GM23338 (cell line): ENCODE measurements around the gene TCF7L1. TPM values are rescaled to one million over a fixed set of nuclear protein-coding genes. Genes with fewer than 3 reads are reported as not detected.

ENCODE experiments used
- ATAC-seq: fragments of 200-7000 bp; cut with Tn5 transposase; 3 replicates; pipeline ENCODE4 v1.9.1; 2020
- DNase-seq: peaks from one replicate; pipeline ENCODE4 v3.0.0-alpha.2; 2015; ENCODE audit warnings: low spot score
- H2AFZ ChIP-seq: fragments of 200-600 bp; sonication (generic); 2 replicates; pipeline ENCODE4 v1.8.0; 2016; ENCODE audit warnings: antibody characterized with exemption, mild to moderate bottlenecking, moderate library complexity
- H3F3A ChIP-seq: fragments of 200-600 bp; sonication (generic); replicated peaks from 2 replicates; pipeline ENCODE4 v1.8.0; 2017; ENCODE audit warnings: antibody characterized with exemption, mixed run types, low read depth
- H3K27ac ChIP-seq: fragments of 200-600 bp; sonication (generic); 2 replicates; pipeline ENCODE4 v1.6.1; 2016; ENCODE audit warnings: low read depth
- H3K27me3 ChIP-seq: fragments of 200-600 bp; sonication (generic); 2 replicates; pipeline ENCODE4 v1.8.0; 2016; ENCODE audit warnings: mild to moderate bottlenecking, mixed run types, moderate library complexity; ENCODE audit not compliant: insufficient read depth
- H3K36me3 ChIP-seq: fragments of 200-600 bp; sonication (generic); 2 replicates; pipeline ENCODE4 v1.8.0; 2016; ENCODE audit warnings: mild to moderate bottlenecking; ENCODE audit not compliant: insufficient read depth
- H3K4me1 ChIP-seq: fragments of 200-600 bp; sonication (generic); 2 replicates; pipeline ENCODE4 v1.8.0; 2016; ENCODE audit warnings: mild to moderate bottlenecking, moderate library complexity; ENCODE audit not compliant: insufficient read depth
- H3K4me2 ChIP-seq: fragments of 200-600 bp; sonication (generic); 2 replicates; pipeline ENCODE4 v1.7.1; 2017; ENCODE audit warnings: mixed run types
- H3K4me3 ChIP-seq: fragments of 200-600 bp; sonication (generic); 2 replicates; pipeline ENCODE4 v1.6.1; 2016; ENCODE audit warnings: mixed run types
- H3K79me2 ChIP-seq: fragments of 200-600 bp; sonication (generic); replicated peaks from 2 replicates; pipeline ENCODE4 v1.8.0; 2017; ENCODE audit warnings: mild to moderate bottlenecking; ENCODE audit not compliant: insufficient read depth
- H3K9me2 ChIP-seq: fragments of 200-600 bp; sonication (generic); 2 replicates; pipeline ENCODE4 v1.8.0; 2017; ENCODE audit not compliant: insufficient read depth
- H4K20me1 ChIP-seq: fragments of 200-600 bp; sonication (generic); replicated peaks from 2 replicates; pipeline ENCODE4 v1.8.0; 2017; ENCODE audit warnings: mild to moderate bottlenecking; ENCODE audit not compliant: insufficient read depth
- H3K27ac Mint-ChIP-seq: 2 replicates; pipeline ENCODE4 v1.8.0; 2020; ENCODE audit warnings: inconsistent platforms, mild to moderate bottlenecking, moderate library complexity, mixed read lengths
- H3K27me3 Mint-ChIP-seq: 3 replicates; pipeline ENCODE4 v1.8.0; 2022; ENCODE audit warnings: low read depth, mild to moderate bottlenecking, moderate library complexity, mixed read lengths, inconsistent platforms; ENCODE audit not compliant: insufficient read depth, poor library complexity
- H3K36me3 Mint-ChIP-seq: 3 replicates; pipeline ENCODE4 v1.8.0; 2021; ENCODE audit warnings: low read depth, mild to moderate bottlenecking, inconsistent platforms, moderate library complexity, mixed read lengths
- H3K4me1 Mint-ChIP-seq: 3 replicates; pipeline ENCODE4 v1.8.0; 2020; ENCODE audit warnings: mild to moderate bottlenecking, inconsistent platforms, mixed read lengths
- H3K4me3 Mint-ChIP-seq: 3 replicates; pipeline ENCODE4 v1.8.0; 2021; ENCODE audit warnings: moderate library complexity, mild to moderate bottlenecking, inconsistent platforms, mixed read lengths
- H3K9me3 Mint-ChIP-seq: 3 replicates; pipeline ENCODE4 v1.8.0; 2020; ENCODE audit warnings: moderate library complexity, mild to moderate bottlenecking, inconsistent platforms, mixed read lengths
- ETS1 ChIP-seq: IDR thresholded peaks from 2 replicates; pipeline ENCODE4 v1.6.1; 2016; ENCODE audit warnings: antibody characterized with exemption
- ZNF331 ChIP-seq: fragments of 250-450 bp; sonication (Bioruptor Pico); IDR thresholded peaks from 2 replicates; pipeline ENCODE4 v1.5.0; 2020; ENCODE audit warnings: low read depth, mild to moderate bottlenecking, moderate library complexity
- ZNF462 ChIP-seq: fragments of 250-450 bp; sonication (Bioruptor Pico); IDR thresholded peaks from 2 replicates; pipeline ENCODE4 v1.5.0; 2020; ENCODE audit warnings: mild to moderate bottlenecking, moderate library complexity
- polyA plus RNA-seq: library from polyadenylated mRNA; unstranded; fragments of >200 nt; fragmentation: Nextera tagmentation; extraction: Ambion mirVana; gene quantifications from 2 replicates; pipeline ENCODE4 v1.2.1, GENCODE V29; 2016
- total RNA-seq: library from RNA; depleted of rRNA; stranded (reverse); fragments of >200 nt; shearing (Covaris generic); gene quantifications from 2 replicates; pipeline ENCODE4 v1.2.3, GENCODE V29; 2014
- TF ChIP-seq, protein P1 (sequence below): IDR thresholded peaks from one replicate; pipeline ENCODE4 v1.6.1; 2018; ENCODE audit warnings: antibody characterized with exemption; ENCODE audit not compliant: unreplicated experiment

The TCF7L1 gene
- total and polyA plus RNA-seq, 2 experiments from 2014 or later: 47.3 to 101 TPM

GRCh38 chr2:85231952-85232351 is 98.8 kb downstream of the TCF7L1 start:
- Histone ChIP-seq H3K4me1 (peaks cover 86% of the 10 kb centered on the region), H3K79me2 (peaks cover 93% of the 10 kb centered on the region), H3K27ac (peak overlapping the region; percentile 57), H2AFZ (no peak overlapping the region), H3K4me3 (peak overlapping the region; percentile 29; the same call in 1 of the 2 replicates), H3F3A (peaks cover 15% of the 10 kb centered on the region), H4K20me1 (peaks cover 39% of the 10 kb centered on the region; the same call in 1 of the 2 replicates), H3K9me2 (no peaks in the 10 kb centered on the region), H3K27me3 (no peaks in the 10 kb centered on the region), H3K36me3 (0 out of 2 replicates have a peak, but pooled peaks cover 4% of the 10 kb centered on the region), H3K4me2 (peak overlapping the region; percentile 48)
- no peaks in the 10 kb centered on the region for H3K9me3 Mint-ChIP-seq
- H3K4me1 Mint-ChIP-seq: peaks cover 75% of the 10 kb centered on the region
- H3K4me3 Mint-ChIP-seq: peak overlapping the region; percentile 32
- DNase-seq: peak; percentile 84
- peaks cover 27% of the 10 kb centered on the region for H3K27me3 Mint-ChIP-seq
- ATAC-seq: peak; percentile 80
- peak overlapping the region; percentile 52 for H3K27ac Mint-ChIP-seq
- TF ChIP-seq ZNF462 (CRISPR knock-in tag): peak; percentile 45; the same call in 1 of the 2 replicates
- TF ChIP-seq ZNF331 (CRISPR knock-in tag): no peak
- peaks cover 15% of the 10 kb centered on the region for H3K36me3 Mint-ChIP-seq

DNA sequence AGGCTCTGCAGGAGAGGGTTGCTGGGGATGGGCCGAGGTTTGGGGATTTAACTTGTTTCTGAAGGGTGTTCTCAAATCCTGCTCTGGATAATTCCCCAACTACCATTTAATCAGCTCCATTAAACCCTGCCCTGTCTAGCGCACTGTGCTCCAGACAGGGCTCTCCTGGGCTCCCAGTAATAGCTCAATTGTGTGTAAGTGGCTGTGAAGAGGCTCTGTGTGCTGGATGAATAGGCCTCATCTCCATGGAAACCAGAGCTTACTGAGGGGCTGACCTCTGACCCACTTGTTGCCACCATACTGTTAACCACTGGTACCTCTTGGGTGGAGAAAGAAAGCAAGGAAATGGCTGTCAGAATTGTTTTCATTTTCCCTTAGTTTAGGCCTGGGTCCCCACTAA is 101.7 kb downstream of the TCF7L1 start:
- Histone ChIP-seq H3K79me2 (peaks cover 87% of the 10 kb centered on the region), H3K27me3 (no peaks in the 10 kb centered on the region), H3K27ac (peak overlapping the region; percentile 96), H3K4me1 (peaks cover 91% of the 10 kb centered on the region), H3F3A (peaks cover 20% of the 10 kb centered on the region), H3K36me3 (0 out of 2 replicates have a peak, but pooled peaks cover 4% of the 10 kb centered on the region), H3K9me2 (no peaks in the 10 kb centered on the region), H3K4me3 (no peak overlapping the region), H3K4me2 (peak overlapping the region; percentile 81), H4K20me1 (peaks cover 18% of the 10 kb centered on the region; the same call in 1 of the 2 replicates), H2AFZ (no peak overlapping the region)
- peaks cover 36% of the 10 kb centered on the region for H3K27me3 Mint-ChIP-seq
- peaks cover 86% of the 10 kb centered on the region for H3K4me1 Mint-ChIP-seq
- H3K4me3 Mint-ChIP-seq: peak overlapping the region; percentile 9; the same call in 1 of the 3 replicates
- peaks cover 24% of the 10 kb centered on the region for H3K36me3 Mint-ChIP-seq
- DNase-seq (peak; percentile 73), ATAC-seq (peak; percentile 5)
- TF ChIP-seq, protein P1, sequence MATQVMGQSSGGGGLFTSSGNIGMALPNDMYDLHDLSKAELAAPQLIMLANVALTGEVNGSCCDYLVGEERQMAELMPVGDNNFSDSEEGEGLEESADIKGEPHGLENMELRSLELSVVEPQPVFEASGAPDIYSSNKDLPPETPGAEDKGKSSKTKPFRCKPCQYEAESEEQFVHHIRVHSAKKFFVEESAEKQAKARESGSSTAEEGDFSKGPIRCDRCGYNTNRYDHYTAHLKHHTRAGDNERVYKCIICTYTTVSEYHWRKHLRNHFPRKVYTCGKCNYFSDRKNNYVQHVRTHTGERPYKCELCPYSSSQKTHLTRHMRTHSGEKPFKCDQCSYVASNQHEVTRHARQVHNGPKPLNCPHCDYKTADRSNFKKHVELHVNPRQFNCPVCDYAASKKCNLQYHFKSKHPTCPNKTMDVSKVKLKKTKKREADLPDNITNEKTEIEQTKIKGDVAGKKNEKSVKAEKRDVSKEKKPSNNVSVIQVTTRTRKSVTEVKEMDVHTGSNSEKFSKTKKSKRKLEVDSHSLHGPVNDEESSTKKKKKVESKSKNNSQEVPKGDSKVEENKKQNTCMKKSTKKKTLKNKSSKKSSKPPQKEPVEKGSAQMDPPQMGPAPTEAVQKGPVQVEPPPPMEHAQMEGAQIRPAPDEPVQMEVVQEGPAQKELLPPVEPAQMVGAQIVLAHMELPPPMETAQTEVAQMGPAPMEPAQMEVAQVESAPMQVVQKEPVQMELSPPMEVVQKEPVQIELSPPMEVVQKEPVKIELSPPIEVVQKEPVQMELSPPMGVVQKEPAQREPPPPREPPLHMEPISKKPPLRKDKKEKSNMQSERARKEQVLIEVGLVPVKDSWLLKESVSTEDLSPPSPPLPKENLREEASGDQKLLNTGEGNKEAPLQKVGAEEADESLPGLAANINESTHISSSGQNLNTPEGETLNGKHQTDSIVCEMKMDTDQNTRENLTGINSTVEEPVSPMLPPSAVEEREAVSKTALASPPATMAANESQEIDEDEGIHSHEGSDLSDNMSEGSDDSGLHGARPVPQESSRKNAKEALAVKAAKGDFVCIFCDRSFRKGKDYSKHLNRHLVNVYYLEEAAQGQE: no peak
- no peak for TF ChIP-seq ETS1
- no peak overlapping the region; the same call in 1 of the 2 replicates for H3K27ac Mint-ChIP-seq
- H3K9me3 Mint-ChIP-seq: no peaks in the 10 kb centered on the region
